HEK293T (cell line): ENCODE measurements around the gene SIPA1L3.

Source experiments
- CTCF ChIA-PET: fragments of 350-600 bp; formaldehyde crosslinking; extraction: SDS; loops from one replicate; lab custom pipeline; 2021; ENCODE audit warnings: antibody characterized with exemption, inconsistent platforms; lab: Yijun Ruan, JAX
- POLR2A ChIA-PET: fragments of 350-600 bp; formaldehyde crosslinking; extraction: SDS; loops from one replicate; lab custom pipeline; 2020; ENCODE audit warnings: antibody characterized with exemption, inconsistent platforms; lab: Yijun Ruan, JAX
- DNase-seq: peaks from one replicate; pipeline ENCODE4 v3.0.0; 2012; ENCODE audit warnings: mixed read lengths; ENCODE audit errors: extremely low spot score
- ARNT ChIP-seq: fragments of 450-650 bp; IDR thresholded peaks from 2 replicates; pipeline ENCODE4 v1.6.1; 2017; ENCODE audit warnings: mild to moderate bottlenecking
- BHLHE40 ChIP-seq: fragments of 450-650 bp; IDR thresholded peaks from 2 replicates; pipeline ENCODE4 v1.6.1; 2016; ENCODE audit warnings: mild to moderate bottlenecking, moderate library complexity, borderline replicate concordance
- CTBP1 ChIP-seq: fragments of 450-650 bp; IDR thresholded peaks from 2 replicates; pipeline ENCODE4 v1.6.1; 2016; ENCODE audit warnings: borderline replicate concordance
- ELF4 ChIP-seq: fragments of 450-650 bp; IDR thresholded peaks from 2 replicates; pipeline ENCODE4 v1.6.1; 2017; ENCODE audit warnings: antibody characterized with exemption
- FOXA1 ChIP-seq: fragments of 450-650 bp; IDR thresholded peaks from 2 replicates; pipeline ENCODE4 v1.6.1; 2016; ENCODE audit warnings: mild to moderate bottlenecking
- FOXK2 ChIP-seq: fragments of 450-650 bp; IDR thresholded peaks from 2 replicates; pipeline ENCODE4 v1.6.1; 2016; ENCODE audit warnings: mild to moderate bottlenecking
- FOXM1 ChIP-seq: fragments of 450-650 bp; IDR thresholded peaks from 2 replicates; pipeline ENCODE4 v1.6.1; 2017; ENCODE audit warnings: mild to moderate bottlenecking, borderline replicate concordance
- HDGF ChIP-seq: fragments of 450-650 bp; IDR thresholded peaks from 2 replicates; pipeline ENCODE4 v1.6.1; 2017; ENCODE audit warnings: antibody characterized with exemption, borderline replicate concordance
- L3MBTL2 ChIP-seq: fragments of 450-650 bp; conservative IDR thresholded peaks from 2 replicates; pipeline ENCODE4 v1.6.1; 2016; ENCODE audit warnings: mild to moderate bottlenecking
- LEF1 ChIP-seq: fragments of 450-650 bp; IDR thresholded peaks from 2 replicates; pipeline ENCODE4 v1.6.1; 2017; ENCODE audit warnings: mild to moderate bottlenecking, borderline replicate concordance
- NFRKB ChIP-seq: fragments of 450-650 bp; IDR thresholded peaks from 2 replicates; pipeline ENCODE4 v1.6.1; 2016; ENCODE audit warnings: mild to moderate bottlenecking, moderate library complexity
- SP1 ChIP-seq: fragments of 450-650 bp; IDR thresholded peaks from 2 replicates; pipeline ENCODE4 v1.6.1; 2017
- SUZ12 ChIP-seq: fragments of 450-650 bp; IDR thresholded peaks from 2 replicates; pipeline ENCODE4 v1.6.1; 2016; ENCODE audit warnings: mild to moderate bottlenecking
- TARDBP ChIP-seq: fragments of 450-650 bp; IDR thresholded peaks from 2 replicates; pipeline ENCODE4 v1.6.1; 2016
- ZNF384 ChIP-seq: fragments of 450-650 bp; IDR thresholded peaks from 2 replicates; pipeline ENCODE4 v1.6.1; 2016
- TF ChIP-seq, protein P1 (sequence below): fragments of 450-650 bp; IDR thresholded peaks from 2 replicates; pipeline ENCODE4 v1.6.1; 2016

Gene SIPA1L3

DNA sequence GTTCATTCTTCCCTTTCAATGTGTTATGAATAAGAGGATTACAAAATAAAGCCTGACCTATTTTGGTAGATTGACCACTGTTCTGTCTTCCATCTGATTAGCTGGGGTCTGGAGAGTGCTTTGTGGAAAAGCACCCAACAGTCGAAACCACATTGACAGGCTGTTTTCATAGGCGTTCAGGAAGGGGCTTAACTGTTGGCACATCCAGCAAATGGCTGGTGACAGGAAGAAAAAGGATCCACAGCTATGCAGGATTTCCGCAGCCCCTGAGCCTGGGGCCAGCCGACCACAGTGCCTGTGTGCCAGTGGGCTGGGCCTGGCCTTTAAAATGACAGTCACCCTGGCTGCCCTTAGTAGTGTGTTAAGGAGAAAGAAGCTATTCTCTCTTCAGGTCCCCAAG is 113.3 kb downstream of the SIPA1L3 start:
- TF ChIP-seq L3MBTL2 (no peak), ZNF384 (no peak), FOXM1 (no peak), FOXA1 (no peak), TARDBP (no peak), BHLHE40 (no peak), ARNT (no peak)
- ChIA-PET CTCF (no interaction called here), POLR2A (interaction anchor here (3.5 kb wide), 1 partner anchor 16 kb away, joined by 13 read pairs; no protein-coding TSS in a partner anchor)
- no peak for DNase-seq

DNA sequence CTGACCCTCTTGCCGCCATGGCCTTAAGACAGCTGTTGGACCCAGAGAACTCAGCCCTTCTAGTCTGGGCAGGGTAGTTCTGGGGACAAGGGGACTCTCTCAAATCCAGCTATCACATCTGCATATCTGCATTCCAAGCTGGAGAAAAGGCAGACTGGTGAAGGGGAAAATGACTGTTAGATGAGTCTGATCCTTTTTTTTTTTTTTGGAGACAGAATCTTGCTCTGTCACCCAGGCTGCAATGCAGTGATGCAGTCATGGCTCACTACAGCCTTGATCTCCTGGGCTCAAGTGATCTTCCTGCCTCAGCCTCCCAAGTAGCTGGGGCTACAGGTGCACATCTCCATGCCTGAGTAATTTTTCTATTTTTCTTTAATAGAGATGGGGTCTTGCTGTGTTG is 114.3 kb downstream of the SIPA1L3 start:
- CTCF ChIA-PET: no interaction called here
- TF ChIP-seq ARNT: no peak
- no peak for TF ChIP-seq FOXM1
- TF ChIP-seq SP1: no peak
- TF ChIP-seq ELF4: no peak
- no peak for TF ChIP-seq HDGF
- no peak for TF ChIP-seq CTBP1
- TF ChIP-seq TARDBP: no peak
- no peak for TF ChIP-seq FOXA1
- TF ChIP-seq FOXK2: no peak
- TF ChIP-seq L3MBTL2: no peak
- no peak for TF ChIP-seq LEF1
- no peak for TF ChIP-seq BHLHE40
- TF ChIP-seq, protein P1, sequence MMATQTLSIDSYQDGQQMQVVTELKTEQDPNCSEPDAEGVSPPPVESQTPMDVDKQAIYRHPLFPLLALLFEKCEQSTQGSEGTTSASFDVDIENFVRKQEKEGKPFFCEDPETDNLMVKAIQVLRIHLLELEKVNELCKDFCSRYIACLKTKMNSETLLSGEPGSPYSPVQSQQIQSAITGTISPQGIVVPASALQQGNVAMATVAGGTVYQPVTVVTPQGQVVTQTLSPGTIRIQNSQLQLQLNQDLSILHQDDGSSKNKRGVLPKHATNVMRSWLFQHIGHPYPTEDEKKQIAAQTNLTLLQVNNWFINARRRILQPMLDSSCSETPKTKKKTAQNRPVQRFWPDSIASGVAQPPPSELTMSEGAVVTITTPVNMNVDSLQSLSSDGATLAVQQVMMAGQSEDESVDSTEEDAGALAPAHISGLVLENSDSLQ: no peak
- no peak for TF ChIP-seq NFRKB
- TF ChIP-seq SUZ12: no peak
- no peak for TF ChIP-seq ZNF384
- no peak for DNase-seq
- POLR2A ChIA-PET: interaction anchor here (3.5 kb wide), 1 partner anchor 17 kb away, joined by 13 read pairs; no protein-coding TSS in a partner anchor

DNA sequence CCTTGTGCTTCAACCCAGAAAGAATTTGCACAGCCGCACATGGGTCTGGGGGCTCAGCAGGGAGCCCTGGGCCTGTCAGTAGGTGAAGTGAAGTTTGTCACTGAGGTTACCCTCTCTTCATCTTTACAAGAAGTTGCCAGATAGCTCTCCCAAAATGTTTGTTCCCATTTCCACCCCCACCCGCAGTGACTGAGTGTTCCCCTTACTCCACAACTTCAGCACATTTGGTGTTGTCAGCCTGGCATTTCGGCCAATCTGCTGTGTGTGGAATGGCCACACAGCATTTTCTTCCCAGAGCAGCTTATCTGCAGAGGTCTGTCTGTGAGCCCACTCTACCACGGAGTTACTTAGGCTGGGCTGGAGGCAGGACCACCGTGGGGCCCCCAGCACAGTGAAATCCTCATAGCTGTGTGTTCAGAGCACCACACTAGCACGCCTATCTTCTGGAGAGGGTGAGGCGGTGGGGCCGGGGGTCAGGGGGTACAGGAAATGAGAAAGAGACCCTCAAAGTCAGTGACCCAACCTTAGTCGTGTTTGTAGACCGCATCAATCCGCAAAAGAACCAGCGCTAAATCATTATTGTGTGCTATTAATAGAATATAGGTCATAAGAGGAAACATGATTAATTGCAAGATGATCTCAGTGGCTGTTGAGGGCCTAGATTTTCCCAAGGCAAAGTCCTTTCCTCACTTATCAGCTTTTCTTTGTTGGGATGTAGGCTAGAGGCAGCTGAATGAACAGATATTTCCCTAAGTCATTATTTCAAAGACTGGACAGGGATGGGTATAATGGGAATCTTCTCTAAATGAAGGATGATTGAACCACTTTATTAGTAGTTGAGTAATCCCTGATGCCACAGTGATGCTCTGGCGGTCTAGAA is 116.0 kb downstream of the SIPA1L3 start:
- CTCF ChIA-PET: interaction anchor here (0.6 kb wide), 1 partner anchor 20 kb away, joined by 3 read pairs; no protein-coding TSS in a partner anchor
- TF ChIP-seq CTBP1: no peak
- TF ChIP-seq LEF1: no peak
- no peak for TF ChIP-seq BHLHE40
- TF ChIP-seq SUZ12: no peak
- TF ChIP-seq FOXA1: no peak
- TF ChIP-seq HDGF: no peak
- POLR2A ChIA-PET: no interaction called here
- no peak for DNase-seq

DNA sequence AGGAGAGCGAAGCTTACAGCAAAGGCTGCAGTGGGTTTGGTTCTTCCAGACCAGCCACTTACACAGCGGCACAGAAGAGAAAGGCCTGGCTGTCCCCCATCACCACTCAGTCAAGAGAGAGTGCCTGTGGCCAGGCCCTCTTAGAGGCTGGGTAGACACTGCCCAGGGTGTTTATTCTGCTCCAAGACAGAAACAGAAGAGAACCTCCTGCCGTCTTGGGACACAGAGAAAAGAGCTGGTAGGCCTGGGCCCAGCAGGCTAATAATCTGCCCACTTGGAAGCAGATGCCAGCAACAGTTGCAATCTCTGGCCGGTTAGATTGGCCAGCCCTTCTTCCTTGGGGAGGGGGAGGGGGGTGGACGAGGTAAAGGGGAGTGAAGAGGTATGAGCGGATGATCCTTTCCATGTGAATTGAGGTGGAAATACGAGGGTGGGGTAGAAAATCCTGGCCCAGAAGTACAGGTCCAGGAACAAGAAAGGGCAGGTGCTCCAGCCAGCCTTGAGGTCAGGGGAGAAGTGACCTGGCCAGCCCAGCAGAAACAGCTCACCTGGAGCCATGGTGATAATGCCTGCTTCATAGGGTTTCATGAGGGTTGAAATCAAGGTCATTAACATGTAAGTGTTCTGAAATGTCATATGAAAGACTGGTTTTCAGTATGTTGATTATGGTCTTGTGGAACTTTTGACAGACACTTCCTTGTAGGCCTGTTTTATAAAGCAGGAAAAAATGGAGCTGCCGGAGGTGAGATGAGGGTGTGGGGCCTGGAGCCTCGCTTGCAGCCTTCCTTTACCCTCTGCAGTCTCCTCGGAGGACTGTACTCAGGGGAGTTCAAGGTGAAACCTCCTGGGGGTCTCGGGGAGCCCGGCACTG is 116.9 kb downstream of the SIPA1L3 start:
- ChIA-PET POLR2A (interaction anchor here (1.1 kb wide), 1 partner anchor 20 kb away, joined by 3 read pairs; no protein-coding TSS in a partner anchor), CTCF (interaction anchor here (0.6 kb wide), 1 partner anchor 19 kb away, joined by 3 read pairs; no protein-coding TSS in a partner anchor)
- no peak for DNase-seq
- TF ChIP-seq ARNT (no peak), BHLHE40 (no peak), NFRKB (no peak), FOXM1 (no peak)
- TF ChIP-seq, protein P1: no peak

DNA sequence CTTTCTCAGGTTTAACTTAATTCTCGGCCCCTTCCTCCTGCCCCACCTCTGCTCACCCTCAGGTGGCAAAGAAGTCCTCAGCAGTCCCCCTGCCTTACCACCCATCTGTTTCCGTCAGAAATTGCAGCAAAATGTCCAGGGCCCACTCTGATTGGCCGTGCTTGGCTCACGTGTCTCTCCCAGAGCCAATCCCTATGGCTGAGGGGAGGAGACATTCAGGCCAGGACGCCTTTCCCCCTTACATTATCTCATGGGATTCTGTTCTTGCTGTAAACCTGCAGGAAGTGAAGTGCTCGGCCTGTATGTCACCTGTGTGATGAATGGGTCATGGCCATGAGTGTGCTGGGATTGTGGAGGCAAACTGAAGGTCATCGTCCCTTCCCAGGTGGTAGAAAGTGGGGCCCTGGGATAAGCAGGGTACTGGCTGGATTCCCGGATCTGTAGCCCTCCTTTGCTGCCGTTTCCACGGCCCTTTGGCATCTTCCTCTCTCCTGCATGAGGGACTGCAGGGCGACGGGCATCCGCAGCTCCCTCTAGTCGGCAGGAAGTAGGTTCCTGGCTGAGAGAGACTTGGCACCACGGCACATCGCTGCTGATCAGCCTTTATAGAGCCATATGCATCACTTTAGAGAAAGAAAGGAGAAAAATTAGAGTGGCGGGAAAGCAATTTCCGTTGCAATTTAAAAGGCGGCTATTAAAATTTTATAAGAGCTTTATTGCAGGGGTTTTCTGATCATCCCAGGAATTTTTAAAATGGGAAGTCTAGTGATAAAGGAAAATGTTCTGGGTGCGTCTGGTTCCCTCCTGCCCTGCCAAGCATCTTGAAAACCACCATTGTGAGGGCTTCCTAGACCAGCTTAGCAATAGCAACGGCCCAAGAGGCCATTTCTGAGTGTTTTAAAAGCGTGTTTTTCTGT is 118.2 kb downstream of the SIPA1L3 start:
- CTCF ChIA-PET: interaction anchor here (0.6 kb wide), 1 partner anchor 11 kb away, joined by 5 read pairs; no protein-coding TSS in a partner anchor
- TF ChIP-seq ARNT (no peak), FOXA1 (no peak), LEF1 (no peak), ELF4 (no peak), FOXK2 (no peak), L3MBTL2 (no peak), CTBP1 (no peak), TARDBP (no peak), FOXM1 (no peak)
- POLR2A ChIA-PET: interaction anchor here (0.9 to 1.1 kb wide), 2 partner anchors 21 kb away, joined by 3 read pairs; no protein-coding TSS in a partner anchor
- DNase-seq: no peak
